CD1c-positive myeloid dendritic cell (primary cell): ENCODE data around the gene CD244.

Experiments used
- DNase-seq: peaks from one replicate; pipeline ENCODE4 v3.0.0-alpha.2; 2016; ENCODE audit errors: extremely low spot score

CD244 gene

DNA sequence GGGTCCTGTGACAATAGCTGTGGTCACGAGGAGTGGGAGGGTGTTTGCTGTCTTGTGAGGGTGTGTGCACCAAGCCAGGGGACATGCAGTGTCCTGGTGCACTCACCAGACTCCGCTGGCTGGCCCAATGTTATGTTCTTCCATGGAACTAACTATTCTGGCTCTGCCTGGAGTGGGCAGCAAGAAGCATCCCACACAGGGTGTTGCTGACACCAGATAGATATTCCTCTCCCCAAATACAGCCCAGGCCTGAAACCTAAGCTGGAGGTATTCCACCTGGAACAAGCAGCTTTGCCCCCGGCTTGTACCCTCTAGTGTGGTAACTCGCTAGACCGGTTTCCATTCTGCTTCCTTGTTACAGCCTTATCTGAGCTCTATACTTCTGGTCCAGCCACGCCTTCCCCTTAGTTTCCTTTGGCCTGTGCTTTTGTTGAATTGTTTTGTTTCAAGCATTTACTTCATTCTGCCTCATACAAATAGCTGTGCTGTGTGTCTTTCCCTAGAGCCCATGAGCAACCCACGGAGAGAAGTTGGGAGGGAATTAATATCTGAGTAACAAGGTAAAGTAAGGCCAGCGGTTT, 81.4 kb downstream of the CD244 start:
- peak; percentile 29 for DNase-seq

DNA sequence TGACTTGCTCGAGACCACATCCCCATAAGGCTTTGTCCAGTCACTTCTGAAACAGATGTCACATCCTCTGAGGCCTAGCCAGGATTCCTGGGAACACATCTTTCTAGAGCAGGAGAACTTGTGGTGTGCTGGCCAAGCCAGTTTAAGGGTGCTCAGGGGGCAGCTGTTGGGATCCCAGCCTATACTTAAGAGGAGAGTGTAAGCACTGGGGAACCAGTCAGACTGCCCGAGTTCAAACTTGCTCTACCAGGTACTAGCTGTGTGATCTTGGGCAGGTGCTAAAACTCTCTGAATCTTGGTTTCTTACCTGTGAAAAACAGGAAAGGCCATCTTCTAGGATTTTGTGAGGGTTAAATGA, 82.3 kb downstream of the CD244 start:
- no peak for DNase-seq
